HEK293 (cell line): ENCODE data around the gene CA12.

ENCODE experiments used
- CTCF ChIA-PET: fragments of 350-600 bp; formaldehyde crosslinking; extraction: SDS; loops from one replicate; lab custom pipeline; 2021; ENCODE audit warnings: antibody characterized with exemption; lab: Yijun Ruan, JAX
- POLR2A ChIA-PET: fragments of 300-600 bp; formaldehyde crosslinking; extraction: SDS; loops from one replicate; lab custom pipeline; 2020; ENCODE audit warnings: antibody characterized with exemption, inconsistent platforms; lab: Yijun Ruan, JAX
- H3K27ac ChIP-seq: fragments of 200-500 bp; sonication (Bioruptor generic); 2 replicates; pipeline ENCODE4 v1.5.1; 2014; ENCODE audit warnings: low read depth, low read length, control low read depth, inconsistent platforms; ENCODE audit errors: extremely low read depth
- H3K36me3 ChIP-seq, 2 experiments: fragments of 200-500 bp in 1 of 2; sonication (Bioruptor generic) in 1 of 2; 1 replicate in 1 of 2; 2 replicates in 1 of 2; pipeline ENCODE4 v1.5.1; 2014 to 2017; ENCODE audit warnings: inconsistent platforms in 2 of 2, low read length in 2 of 2; ENCODE audit not compliant: control insufficient read depth in 2 of 2, insufficient read depth in 1 of 2
- H3K4me1 ChIP-seq: fragments of 200-500 bp; sonication (Bioruptor generic); 2 replicates; pipeline ENCODE4 v1.5.1; 2014; ENCODE audit warnings: mild to moderate bottlenecking, low read length, inconsistent platforms; ENCODE audit not compliant: control insufficient read depth, insufficient read depth
- H3K4me3 ChIP-seq: 2 replicates; pipeline ENCODE4 v1.5.1; 2011; ENCODE audit warnings: low read depth, mild to moderate bottlenecking, control low read depth, low read length, moderate library complexity
- H3K9me3 ChIP-seq: fragments of 200-500 bp; sonication (Bioruptor generic); 2 replicates; pipeline ENCODE4 v1.5.1; 2014; ENCODE audit warnings: low read depth, low read length, inconsistent platforms; ENCODE audit not compliant: control insufficient read depth, insufficient read depth
- BCL11A ChIP-seq: fragments of 450-650 bp; formaldehyde crosslinking; IDR thresholded peaks from 2 replicates; pipeline ENCODE4 v1.5.1; 2016; ENCODE audit warnings: low read depth, missing biosample characterization, missing genetic modification characterization
- BCL11B ChIP-seq: fragments of 450-650 bp; formaldehyde crosslinking; IDR thresholded peaks from 2 replicates; pipeline ENCODE4 v1.5.1; 2016; ENCODE audit warnings: low read depth, missing biosample characterization, missing genetic modification characterization
- CTCF ChIP-seq: fragments of 450-650 bp; formaldehyde crosslinking; IDR thresholded peaks from 2 replicates; pipeline ENCODE4 v1.5.1; 2016; ENCODE audit warnings: missing biosample characterization, missing genetic modification characterization
- GFI1B ChIP-seq: fragments of 450-650 bp; formaldehyde crosslinking; IDR thresholded peaks from 2 replicates; pipeline ENCODE4 v1.5.1; 2016; ENCODE audit warnings: missing biosample characterization, missing genetic modification characterization
- GLIS1 ChIP-seq: fragments of 450-650 bp; formaldehyde crosslinking; IDR thresholded peaks from 2 replicates; pipeline ENCODE4 v1.5.1; 2016; ENCODE audit warnings: missing biosample characterization, missing genetic modification characterization
- KLF16 ChIP-seq: fragments of 450-650 bp; formaldehyde crosslinking; IDR thresholded peaks from 2 replicates; pipeline ENCODE4 v1.5.1; 2017; ENCODE audit warnings: missing biosample characterization, missing genetic modification characterization
- PRDM1 ChIP-seq: fragments of 450-650 bp; formaldehyde crosslinking; IDR thresholded peaks from 2 replicates; pipeline ENCODE4; 2016; ENCODE audit warnings: missing biosample characterization, missing genetic modification characterization
- TSHZ1 ChIP-seq: fragments of 450-650 bp; formaldehyde crosslinking; IDR thresholded peaks from 2 replicates; pipeline ENCODE4 v1.5.1; 2016; ENCODE audit warnings: missing biosample characterization, missing genetic modification characterization, borderline replicate concordance
- YY1 ChIP-seq: fragments of 450-650 bp; formaldehyde crosslinking; IDR thresholded peaks from 2 replicates; pipeline ENCODE4 v1.5.1; 2018; ENCODE audit warnings: missing biosample characterization, missing genetic modification characterization
- ZBTB10 ChIP-seq: fragments of 450-650 bp; formaldehyde crosslinking; IDR thresholded peaks from 2 replicates; pipeline ENCODE4 v1.5.1; 2016; ENCODE audit warnings: missing biosample characterization, missing genetic modification characterization
- ZBTB21 ChIP-seq: fragments of 450-650 bp; formaldehyde crosslinking; IDR thresholded peaks from 2 replicates; pipeline ENCODE4 v1.5.1; 2017; ENCODE audit warnings: missing biosample characterization, missing genetic modification characterization
- ZNF2 ChIP-seq: fragments of 450-650 bp; formaldehyde crosslinking; IDR thresholded peaks from 2 replicates; pipeline ENCODE4 v1.5.1; 2016; ENCODE audit warnings: missing biosample characterization, missing genetic modification characterization
- ZNF211 ChIP-seq: fragments of 450-650 bp; formaldehyde crosslinking; IDR thresholded peaks from 2 replicates; pipeline ENCODE4 v1.5.1; 2016; ENCODE audit warnings: low read depth, missing biosample characterization, missing genetic modification characterization
- ZNF280D ChIP-seq: fragments of 450-650 bp; formaldehyde crosslinking; IDR thresholded peaks from 2 replicates; pipeline ENCODE4 v1.5.1; 2016; ENCODE audit warnings: missing biosample characterization, missing genetic modification characterization
- ZNF311 ChIP-seq: fragments of 450-650 bp; formaldehyde crosslinking; IDR thresholded peaks from 2 replicates; pipeline ENCODE4 v1.5.1; 2017; ENCODE audit warnings: missing biosample characterization, missing genetic modification characterization, borderline replicate concordance
- ZNF324 ChIP-seq: fragments of 450-650 bp; formaldehyde crosslinking; IDR thresholded peaks from 2 replicates; pipeline ENCODE4 v1.5.1; 2016; ENCODE audit warnings: missing biosample characterization, missing genetic modification characterization
- ZNF404 ChIP-seq: fragments of 450-650 bp; formaldehyde crosslinking; IDR thresholded peaks from 2 replicates; pipeline ENCODE4 v1.5.1; 2017; ENCODE audit warnings: missing biosample characterization, missing genetic modification characterization
- ZNF561 ChIP-seq: fragments of 450-650 bp; IDR thresholded peaks from 2 replicates; pipeline ENCODE4 v1.5.1; 2018; ENCODE audit warnings: missing biosample characterization, missing genetic modification characterization, borderline replicate concordance
- ZNF585B ChIP-seq: fragments of 450-650 bp; formaldehyde crosslinking; IDR thresholded peaks from 2 replicates; pipeline ENCODE4 v1.5.1; 2016; ENCODE audit warnings: missing biosample characterization, missing genetic modification characterization
- ZNF600 ChIP-seq: fragments of 450-650 bp; formaldehyde crosslinking; IDR thresholded peaks from 2 replicates; pipeline ENCODE4 v1.5.1; 2016; ENCODE audit warnings: missing biosample characterization, missing genetic modification characterization
- ZNF626 ChIP-seq: fragments of 450-650 bp; sonication (Bioruptor Pico); formaldehyde crosslinking; IDR thresholded peaks from 2 replicates; pipeline ENCODE4 v1.5.1; 2018; ENCODE audit warnings: missing biosample characterization, missing genetic modification characterization, inconsistent platforms
- ZNF701 ChIP-seq: fragments of 450-650 bp; formaldehyde crosslinking; IDR thresholded peaks from 2 replicates; pipeline ENCODE4 v1.5.1; 2016; ENCODE audit warnings: missing biosample characterization, missing genetic modification characterization
- ZNF76 ChIP-seq: fragments of 450-650 bp; formaldehyde crosslinking; IDR thresholded peaks from 2 replicates; pipeline ENCODE4; 2016; ENCODE audit warnings: low read depth, missing biosample characterization, missing genetic modification characterization, borderline replicate concordance
- ZNF777 ChIP-seq: fragments of 450-650 bp; formaldehyde crosslinking; IDR thresholded peaks from 2 replicates; pipeline ENCODE4 v1.5.1; 2017; ENCODE audit warnings: missing biosample characterization, missing genetic modification characterization, borderline replicate concordance
- ZNF785 ChIP-seq: fragments of 450-650 bp; formaldehyde crosslinking; IDR thresholded peaks from 2 replicates; pipeline ENCODE4 v1.5.1; 2016; ENCODE audit warnings: missing biosample characterization, missing genetic modification characterization
- ZXDB ChIP-seq: fragments of 450-650 bp; formaldehyde crosslinking; IDR thresholded peaks from 2 replicates; pipeline ENCODE4 v1.5.1; 2016; ENCODE audit warnings: missing biosample characterization, missing genetic modification characterization

CA12 gene

GRCh38 chr15:63277038-63277892, 104.4 kb downstream of the CA12 start, which contains the start of gene APH1B:
Gene APH1B (plus strand): TSS chr15:63277605. CDS start chr15:63277624, 19 bp downstream.
- CTCF ChIA-PET, result interaction anchor here (0.7 to 0.9 kb wide), 2 partner anchors 13 to 130 kb away, joined by 3 read pairs; no protein-coding TSS in a partner anchor
- Histone ChIP-seq H3K27ac (peak within 1 kb of the TSS; percentile 66; the same call in 1 of the 2 replicates), H3K9me3 (no peaks in the 10 kb centered on the region), H3K4me1 (no peaks in the 10 kb centered on the region; the same call in 1 of the 2 replicates), H3K4me3 (peak within 1 kb of the TSS; percentile 61), H3K36me3 (0 out of 3 replicates have a peak, but pooled peaks cover 0 to 4% of the 10 kb centered on the region in 2 experiments)
- POLR2A ChIA-PET, result interaction anchor here (0.6 to 1.5 kb wide), 4 partner anchors 120 to 491 kb away, joined by 3 to 9 read pairs (median 3); partner anchors contain the start of gene RPS27L
- TF ChIP-seq ZNF561 (tag by site-specific recombination), result no peak; the same call in 1 of the 2 replicates
- no peak for TF ChIP-seq ZNF311 (tag by site-specific recombination)
- TF ChIP-seq BCL11A (tag by site-specific recombination), result no peak
- no peak for TF ChIP-seq ZNF324 (tag by site-specific recombination)
- TF ChIP-seq ZNF280D (tag by site-specific recombination), result no peak
- no peak for TF ChIP-seq TSHZ1 (tag by site-specific recombination)
- TF ChIP-seq ZNF404, result no peak
- TF ChIP-seq KLF16 (tag by site-specific recombination), result peak; percentile 42; the same call in 1 of the 2 replicates
- peak; percentile 72 for TF ChIP-seq YY1 (tag by site-specific recombination)
- no peak for TF ChIP-seq ZNF626
- peak; percentile 72; the same call in 1 of the 2 replicates for TF ChIP-seq ZNF777 (tag by site-specific recombination)
- no peak for TF ChIP-seq BCL11B (tag by site-specific recombination)
- no peak for TF ChIP-seq ZNF76
- TF ChIP-seq ZBTB21, result no peak
- no peak for TF ChIP-seq ZNF585B (tag by site-specific recombination)
- no peak for TF ChIP-seq ZNF211
- TF ChIP-seq GFI1B, result no peak
- peak; percentile 5 for TF ChIP-seq GLIS1 (tag by site-specific recombination)
- no peak for TF ChIP-seq PRDM1 (tag by site-specific recombination)
- TF ChIP-seq CTCF (tag by site-specific recombination), result peak; percentile 34; the same call in 1 of the 2 replicates
- peak; percentile 30; the same call in 1 of the 2 replicates for TF ChIP-seq ZXDB
- TF ChIP-seq ZNF600 (tag by site-specific recombination), result peak; percentile 52; the same call in 1 of the 2 replicates
- no peak for TF ChIP-seq ZNF701 (tag by site-specific recombination)
- TF ChIP-seq ZNF2 (tag by site-specific recombination), result 0 out of 2 replicates have a peak, but pooled peaks have one; percentile 14
- peak; percentile 65 for TF ChIP-seq ZBTB10 (tag by site-specific recombination)
- TF ChIP-seq ZNF785, result no peak
